Hepatocyte (in vitro differentiated cells): Measurements from ENCODE around the gene SMIM10L1. TPM values are rescaled to one million over a fixed set of nuclear protein-coding genes. Genes with fewer than 3 reads are reported as not detected.

Experiments
- DNase-seq: peaks from one replicate; pipeline ENCODE4 v3.0.0-alpha.2; 2016; ENCODE audit warnings: low spot score
- H2AFZ ChIP-seq: fragments of 200-600 bp; sonication (generic); 2 replicates; pipeline ENCODE4 v1.6.0; 2016; ENCODE audit warnings: antibody characterized with exemption, mild to moderate bottlenecking
- H3K27ac ChIP-seq: fragments of 200-600 bp; sonication (generic); 2 replicates; pipeline ENCODE4 v1.5.1; 2016; ENCODE audit warnings: mild to moderate bottlenecking
- H3K27me3 ChIP-seq: fragments of 200-600 bp; sonication (generic); 2 replicates; pipeline ENCODE4 v1.6.1; 2016
- H3K36me3 ChIP-seq: fragments of 200-600 bp; sonication (generic); replicated peaks from 2 replicates; pipeline ENCODE4 v1.5.1; 2016; ENCODE audit warnings: low read depth; ENCODE audit not compliant: insufficient read depth
- H3K4me1 ChIP-seq: fragments of 200-600 bp; sonication (generic); 2 replicates; pipeline ENCODE4 v1.5.1; 2016; ENCODE audit warnings: mild to moderate bottlenecking, moderate library complexity; ENCODE audit not compliant: insufficient read depth
- H3K4me2 ChIP-seq: fragments of 200-600 bp; sonication (generic); 2 replicates; pipeline ENCODE4 v1.6.0; 2016
- H3K4me3 ChIP-seq: fragments of 200-600 bp; sonication (generic); 2 replicates; pipeline ENCODE4 v1.5.1; 2016; ENCODE audit warnings: mild to moderate bottlenecking
- H3K79me2 ChIP-seq: fragments of 200-600 bp; sonication (generic); 2 replicates; pipeline ENCODE4 v1.6.0; 2017; ENCODE audit warnings: mild to moderate bottlenecking
- H3K9me2 ChIP-seq: fragments of 200-600 bp; sonication (generic); replicated peaks from 2 replicates; pipeline ENCODE4 v1.6.0; 2017; ENCODE audit warnings: mild to moderate bottlenecking; ENCODE audit not compliant: insufficient read depth
- H3K9me3 ChIP-seq: fragments of 200-600 bp; sonication (generic); 2 replicates; pipeline ENCODE4 v1.5.1; 2016; ENCODE audit warnings: low read depth, mild to moderate bottlenecking
- H4K20me1 ChIP-seq: fragments of 200-600 bp; sonication (generic); 2 replicates; pipeline ENCODE4 v1.6.0; 2016; ENCODE audit warnings: mild to moderate bottlenecking; ENCODE audit not compliant: insufficient read depth, poor library complexity, severe bottlenecking
- CTCF ChIP-seq: fragments of 200-600 bp; sonication (generic); IDR thresholded peaks from 2 replicates; pipeline ENCODE4 v1.5.1; 2016; ENCODE audit warnings: antibody characterized with exemption, mild to moderate bottlenecking; ENCODE audit not compliant: poor library complexity
- EZH2 ChIP-seq: fragments of 200-600 bp; sonication (generic); IDR thresholded peaks from 2 replicates; pipeline ENCODE4 v1.6.1; 2016; ENCODE audit warnings: antibody characterized with exemption, mild to moderate bottlenecking, borderline replicate concordance
- EZH2phosphoT487 ChIP-seq: fragments of 200-600 bp; sonication (generic); IDR thresholded peaks from one replicate; pipeline ENCODE4 v1.6.1; 2018; ENCODE audit warnings: antibody characterized with exemption, mild to moderate bottlenecking, low read depth, moderate library complexity; ENCODE audit not compliant: unreplicated experiment, severe bottlenecking
- WGBS: methylation state at CpG from one replicate; pipeline ENCODE4 v1.1.6; 2016; ENCODE audit warnings: low lambda C conversion rate; ENCODE audit errors: missing lambda C conversion rate; 5-methylcytosine and 5-hydroxymethylcytosine counted together
- polyA plus RNA-seq: library from polyadenylated mRNA; unstranded; fragments of >200 nt; fragmentation: Nextera tagmentation; extraction: Ambion mirVana; gene quantifications from 2 replicates; pipeline ENCODE4 v1.2.1, GENCODE V29; 2016
- total RNA-seq: library from RNA; depleted of rRNA; stranded (reverse); fragments of >200 nt; gene quantifications from 2 replicates; pipeline ENCODE4 v1.2.3, GENCODE V29; 2014

SMIM10L1 gene
- total and polyA plus RNA-seq, 2 experiments from 2014 or later = 8.8 to 13.1 TPM

- peaks cover 70% of the 10 kb centered on the region for H3K79me2 ChIP-seq
- H2AFZ ChIP-seq = peak overlapping the region; percentile 54
- peak overlapping the region; percentile 96 for H3K27ac ChIP-seq
- peak overlapping the region; percentile 75 for H3K4me2 ChIP-seq
- H3K36me3 ChIP-seq = no peaks in the 10 kb centered on the region
- DNase-seq = peak; percentile 29
- peaks cover 17% of the 10 kb centered on the region for H4K20me1 ChIP-seq
- H3K4me3 ChIP-seq = peak overlapping the region; percentile 60
- H3K9me3 ChIP-seq = no peaks in the 10 kb centered on the region
- no peaks in the 10 kb centered on the region for H3K9me2 ChIP-seq
- H3K4me1 ChIP-seq = peaks cover 16% of the 10 kb centered on the region
- no peak for TF ChIP-seq EZH2phosphoT487
- no peak for TF ChIP-seq CTCF
- no peak for TF ChIP-seq EZH2
- no peaks in the 10 kb centered on the region for H3K27me3 ChIP-seq
- WGBS = 2% methylated on average over 10 of the region's 10 CpGs
Observed at GRCh38 chr12:11171969-11172675, 1.1 kb downstream of the SMIM10L1 start.

GRCh38 chr12:11174022-11174421 lies 3.0 kb downstream of the SMIM10L1 start:
- Histone ChIP-seq H3K9me3 (no peaks in the 10 kb centered on the region), H3K36me3 (no peaks in the 10 kb centered on the region), H4K20me1 (peaks cover 9% of the 10 kb centered on the region), H3K27me3 (no peaks in the 10 kb centered on the region), H3K79me2 (peaks cover 54% of the 10 kb centered on the region), H3K9me2 (no peaks in the 10 kb centered on the region), H3K4me1 (peaks cover 14% of the 10 kb centered on the region), H3K27ac (no peak overlapping the region), H3K4me3 (no peak overlapping the region), H2AFZ (no peak overlapping the region), H3K4me2 (no peak overlapping the region)
- DNase-seq = no peak
- WGBS = 98% methylated on average over 2 of the region's 2 CpGs
- no peak for TF ChIP-seq EZH2
- TF ChIP-seq CTCF = no peak
- TF ChIP-seq EZH2phosphoT487 = no peak

GRCh38 chr12:11178250-11178649 lies 7.3 kb downstream of the SMIM10L1 start:
- Histone ChIP-seq H3K4me3 (no peak overlapping the region), H3K4me1 (peaks cover under 1% of the 10 kb centered on the region), H3K9me3 (no peaks in the 10 kb centered on the region), H3K9me2 (no peaks in the 10 kb centered on the region), H3K27ac (no peak overlapping the region), H3K27me3 (no peaks in the 10 kb centered on the region), H4K20me1 (no peaks in the 10 kb centered on the region), H3K79me2 (peaks cover 23% of the 10 kb centered on the region), H2AFZ (no peak overlapping the region), H3K36me3 (no peaks in the 10 kb centered on the region), H3K4me2 (no peak overlapping the region)
- 89% methylated on average over 1 of the region's 1 CpG for WGBS
- TF ChIP-seq EZH2phosphoT487 = no peak
- TF ChIP-seq EZH2 = no peak
- no peak for TF ChIP-seq CTCF
- DNase-seq = no peak

GRCh38 chr12:11182529-11182928 lies 11.5 kb downstream of the SMIM10L1 start:
- Histone ChIP-seq H3K9me2 (no peaks in the 10 kb centered on the region), H3K9me3 (no peaks in the 10 kb centered on the region), H3K36me3 (no peaks in the 10 kb centered on the region), H2AFZ (no peak overlapping the region), H3K27ac (no peak overlapping the region), H3K4me3 (no peak overlapping the region), H3K79me2 (no peaks in the 10 kb centered on the region), H4K20me1 (no peaks in the 10 kb centered on the region), H3K27me3 (no peaks in the 10 kb centered on the region), H3K4me2 (no peak overlapping the region), H3K4me1 (no peaks in the 10 kb centered on the region)
- TF ChIP-seq EZH2 (no peak), CTCF (no peak), EZH2phosphoT487 (no peak)
- DNase-seq = no peak
